ENCODE measurements around the gene LILRB4.
"Not testable (repeated sequence)": the region's sequence is repeated elsewhere in the genome, so short reads cannot be mapped to it uniquely, and the experiment has no call there.

The LILRB4 gene

GRCh38 chr19:54694648-54695047, 31.9 kb downstream of the LILRB4 start:
- no peak for DNase-seq (ENCODE audit: low spot score)

DNA sequence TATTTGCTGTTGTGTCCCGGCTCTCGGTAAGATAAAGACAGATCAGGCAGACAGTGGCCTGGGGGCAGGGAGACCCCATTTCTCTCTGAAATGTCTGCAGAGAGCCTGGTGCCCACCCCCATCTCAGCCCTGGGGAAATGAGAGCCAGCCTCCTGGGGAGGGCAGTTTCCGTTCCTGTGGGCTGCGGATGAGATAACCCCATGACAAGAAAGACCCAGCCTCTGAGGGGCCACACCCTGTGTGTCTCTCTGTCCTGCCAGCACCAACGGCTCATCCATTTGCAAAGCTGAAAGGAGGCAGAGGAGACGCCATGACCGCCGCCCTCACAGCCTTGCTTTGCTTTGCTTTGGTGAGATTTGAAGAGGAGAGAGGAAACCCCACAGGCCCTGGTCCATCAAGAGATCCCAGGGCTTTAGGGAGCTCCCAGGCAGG, 33.3 kb downstream of the LILRB4 start:
- DNase-seq (ENCODE audit: low spot score): no peak

DNA sequence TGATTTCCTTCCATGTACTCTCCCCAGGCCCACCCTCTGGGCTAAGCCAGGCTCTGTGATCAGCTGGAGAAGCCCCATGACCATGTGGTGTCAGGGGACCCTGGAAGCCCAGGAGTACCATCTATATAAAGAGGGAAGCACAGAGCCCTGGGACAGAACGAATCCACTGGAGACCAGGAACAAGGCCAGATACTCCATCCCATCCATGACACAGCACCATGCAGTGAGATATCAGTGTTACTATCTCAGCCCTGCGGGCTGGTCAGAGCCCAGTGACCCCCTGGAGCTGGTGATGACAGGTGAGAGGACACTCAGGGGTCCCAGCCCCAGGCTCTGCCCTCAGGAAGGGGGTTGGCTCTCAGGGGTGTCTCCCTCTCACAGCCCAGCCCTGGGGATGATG, 34.0 kb downstream of the LILRB4 start:
- DNase-seq (ENCODE audit: low spot score): no peak

DNA sequence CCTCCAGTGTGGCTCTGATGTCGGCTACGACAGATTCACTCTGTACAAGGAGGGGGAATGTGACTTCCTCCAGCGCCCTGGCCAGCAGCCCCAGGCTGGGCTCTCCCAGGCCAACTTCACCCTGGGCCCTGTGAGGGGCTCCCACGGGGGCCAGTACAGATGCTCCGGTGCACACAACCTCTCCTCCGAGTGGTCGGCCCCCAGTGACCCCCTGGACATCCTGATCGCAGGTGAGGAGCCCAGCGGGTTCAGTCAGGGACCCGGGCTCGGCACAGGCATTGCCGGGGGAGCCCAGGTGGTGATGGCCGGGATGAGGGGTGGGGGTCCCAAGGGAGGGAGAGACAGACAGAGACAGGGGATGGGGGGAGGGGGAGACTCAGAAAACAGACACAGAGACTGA, 34.9 kb downstream of the LILRB4 start:
- not testable (repeated sequence) for DNase-seq (ENCODE audit: low spot score)

DNA sequence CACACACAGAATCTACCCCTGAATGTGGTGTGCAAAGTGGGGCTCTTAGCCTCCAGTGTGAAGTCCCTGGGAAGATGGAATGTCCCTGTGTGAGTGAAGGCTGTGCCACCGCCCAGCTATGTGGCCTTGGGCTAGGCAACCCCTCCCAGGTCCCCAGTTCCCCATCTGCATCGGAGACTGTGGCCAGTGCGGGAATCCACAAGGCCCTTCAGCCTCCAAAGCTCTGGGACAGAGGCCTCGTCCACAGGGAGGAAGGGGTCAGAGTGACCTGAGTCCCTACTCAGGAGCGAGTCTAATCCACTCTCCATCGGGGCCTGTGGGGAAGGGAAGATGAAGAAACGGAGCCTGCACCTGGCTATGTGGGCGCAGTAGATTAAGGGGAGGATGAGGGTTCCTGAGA, 42.1 kb downstream of the LILRB4 start:
- no peak for DNase-seq (ENCODE audit: low spot score)

DNA sequence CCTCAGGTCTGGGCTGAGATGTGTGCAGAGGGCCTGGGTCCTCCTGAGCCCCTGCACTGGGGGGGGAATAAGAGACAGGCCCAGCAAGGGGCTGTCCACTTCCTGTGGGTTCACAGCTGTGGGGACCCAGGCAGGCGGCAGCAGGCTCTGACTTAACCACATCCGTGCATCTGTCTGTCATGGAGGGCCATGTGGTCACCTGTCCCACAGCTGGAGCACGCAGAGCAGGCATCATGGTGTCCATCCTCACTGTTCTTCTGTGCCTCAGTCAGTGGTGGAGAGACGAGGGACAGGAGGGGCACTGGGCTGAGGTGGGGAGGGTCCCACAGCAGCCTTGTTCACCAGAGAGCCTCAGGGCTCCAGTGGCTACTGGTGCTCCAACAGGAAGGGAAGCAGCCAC, 45.2 kb downstream of the LILRB4 start:
- no peak for DNase-seq (ENCODE audit: low spot score)

DNA sequence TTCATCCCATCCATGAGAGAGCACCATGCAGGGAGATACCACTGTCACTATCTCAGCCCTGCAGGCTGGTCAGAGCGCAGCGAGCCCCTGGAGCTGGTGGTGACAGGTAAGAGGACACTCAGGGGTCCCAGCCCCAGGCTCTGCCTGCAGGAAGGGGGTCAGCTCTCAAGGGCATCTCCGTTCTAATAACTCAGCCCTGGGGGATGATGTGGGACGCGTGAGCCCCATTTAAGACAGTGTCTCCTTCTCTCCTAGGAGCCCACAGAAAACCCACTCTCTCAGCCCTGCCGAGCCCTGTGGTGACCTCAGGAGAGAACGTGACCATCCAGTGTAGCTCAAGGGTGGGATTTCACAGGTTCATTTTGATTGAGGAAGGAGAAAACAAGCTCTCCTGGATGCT, 46.0 kb downstream of the LILRB4 start:
- DNase-seq (ENCODE audit: low spot score): no peak

DNA sequence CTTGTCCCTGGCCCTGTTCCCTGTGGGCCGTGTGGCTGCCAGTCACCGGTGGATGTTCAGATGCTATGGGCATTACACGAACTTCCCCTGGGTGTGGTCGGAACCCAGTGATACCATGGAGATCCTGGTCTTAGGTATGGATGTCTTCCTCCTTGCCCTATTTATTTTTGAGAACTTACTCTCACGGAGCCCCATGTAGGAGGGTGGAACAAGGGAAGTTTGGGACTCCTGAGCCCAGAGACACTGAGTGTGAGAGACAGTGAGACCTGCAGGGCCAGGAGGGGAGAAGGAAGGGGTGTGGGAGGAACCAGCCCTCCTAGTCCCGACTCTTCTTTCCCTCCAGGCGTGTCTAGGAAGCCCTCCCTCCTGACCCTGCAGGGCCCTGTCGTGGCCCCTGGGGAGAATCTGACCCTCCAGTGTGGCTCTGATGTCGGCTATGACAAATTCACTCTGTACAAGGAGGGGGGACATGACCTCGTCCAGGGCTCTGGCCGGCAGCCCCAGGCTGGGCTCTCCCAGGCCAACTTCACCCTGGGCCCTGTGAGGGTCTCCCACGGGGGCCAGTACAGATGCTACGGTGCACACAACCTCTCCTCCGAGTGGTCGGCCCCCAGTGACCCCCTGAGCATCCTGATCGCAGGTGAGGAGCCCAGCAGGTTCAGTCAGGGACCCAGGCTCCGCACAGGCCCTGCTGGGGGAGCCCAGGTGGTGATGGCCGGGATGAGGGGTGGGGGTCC, 46.6 kb downstream of the LILRB4 start:
- DNase-seq (ENCODE audit: low spot score): no peak

- DNase-seq (ENCODE audit: low spot score): not testable (repeated sequence)
These were observed 47.2 kb downstream of the LILRB4 start for GRCh38 chr19:54709956-54710355.
